ENCODE results near the gene KNSTRN.

GRCh38 chr15:40435710-40436089 is 53.2 kb downstream of the KNSTRN start:
- TF ChIP-seq CTCF (IDR thresholded peaks at IDR 0.05; ENCODE audit: low read length) (no peak), EZH2 (optimal IDR thresholded peaks at IDR 0.05; ENCODE audit: low read depth, low read length) (no peak), EZH2phosphoT487 (IDR thresholded peaks at IDR 0.05; ENCODE audit: low read length) (no peak)

Data from MM.1S (cell line).